Peyer's patch (tissue), 4 donors: ENCODE measurements around the gene PIP4K2C.

ENCODE experiments used
- POLR2A ChIP-seq, 2 donors: fragments of 450-650 bp; IDR thresholded peaks; one replicate each; pipeline ENCODE4 v1.5.1; 2017; ENCODE audit warnings: antibody characterized with exemption in 2 of 2, mild to moderate bottlenecking in 2 of 2, moderate library complexity in 2 of 2
- TF ChIP-seq, protein P1 (sequence below), 6 experiments: fragments of 450-650 bp in 4 of 6; fragments of 200-600 bp in 2 of 6; sonication (generic) in 1 of 6; IDR thresholded peaks; one replicate each; pipeline ENCODE4 v1.5.1; 2017 to 2019; ENCODE audit warnings: antibody characterized with exemption in 6 of 6, mild to moderate bottlenecking in 3 of 6, moderate library complexity in 1 of 6

- TF ChIP-seq, protein P1, sequence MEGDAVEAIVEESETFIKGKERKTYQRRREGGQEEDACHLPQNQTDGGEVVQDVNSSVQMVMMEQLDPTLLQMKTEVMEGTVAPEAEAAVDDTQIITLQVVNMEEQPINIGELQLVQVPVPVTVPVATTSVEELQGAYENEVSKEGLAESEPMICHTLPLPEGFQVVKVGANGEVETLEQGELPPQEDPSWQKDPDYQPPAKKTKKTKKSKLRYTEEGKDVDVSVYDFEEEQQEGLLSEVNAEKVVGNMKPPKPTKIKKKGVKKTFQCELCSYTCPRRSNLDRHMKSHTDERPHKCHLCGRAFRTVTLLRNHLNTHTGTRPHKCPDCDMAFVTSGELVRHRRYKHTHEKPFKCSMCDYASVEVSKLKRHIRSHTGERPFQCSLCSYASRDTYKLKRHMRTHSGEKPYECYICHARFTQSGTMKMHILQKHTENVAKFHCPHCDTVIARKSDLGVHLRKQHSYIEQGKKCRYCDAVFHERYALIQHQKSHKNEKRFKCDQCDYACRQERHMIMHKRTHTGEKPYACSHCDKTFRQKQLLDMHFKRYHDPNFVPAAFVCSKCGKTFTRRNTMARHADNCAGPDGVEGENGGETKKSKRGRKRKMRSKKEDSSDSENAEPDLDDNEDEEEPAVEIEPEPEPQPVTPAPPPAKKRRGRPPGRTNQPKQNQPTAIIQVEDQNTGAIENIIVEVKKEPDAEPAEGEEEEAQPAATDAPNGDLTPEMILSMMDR (IDR thresholded peaks at IDR 0.05): no peak
- no peak for TF ChIP-seq POLR2A (IDR thresholded peaks at IDR 0.05)
Measured at GRCh38 chr12:57623385-57623784, 32.4 kb downstream of the PIP4K2C start.
